ENCODE measurements around the gene TMEM131L.

- TF ChIP-seq, protein P1, sequence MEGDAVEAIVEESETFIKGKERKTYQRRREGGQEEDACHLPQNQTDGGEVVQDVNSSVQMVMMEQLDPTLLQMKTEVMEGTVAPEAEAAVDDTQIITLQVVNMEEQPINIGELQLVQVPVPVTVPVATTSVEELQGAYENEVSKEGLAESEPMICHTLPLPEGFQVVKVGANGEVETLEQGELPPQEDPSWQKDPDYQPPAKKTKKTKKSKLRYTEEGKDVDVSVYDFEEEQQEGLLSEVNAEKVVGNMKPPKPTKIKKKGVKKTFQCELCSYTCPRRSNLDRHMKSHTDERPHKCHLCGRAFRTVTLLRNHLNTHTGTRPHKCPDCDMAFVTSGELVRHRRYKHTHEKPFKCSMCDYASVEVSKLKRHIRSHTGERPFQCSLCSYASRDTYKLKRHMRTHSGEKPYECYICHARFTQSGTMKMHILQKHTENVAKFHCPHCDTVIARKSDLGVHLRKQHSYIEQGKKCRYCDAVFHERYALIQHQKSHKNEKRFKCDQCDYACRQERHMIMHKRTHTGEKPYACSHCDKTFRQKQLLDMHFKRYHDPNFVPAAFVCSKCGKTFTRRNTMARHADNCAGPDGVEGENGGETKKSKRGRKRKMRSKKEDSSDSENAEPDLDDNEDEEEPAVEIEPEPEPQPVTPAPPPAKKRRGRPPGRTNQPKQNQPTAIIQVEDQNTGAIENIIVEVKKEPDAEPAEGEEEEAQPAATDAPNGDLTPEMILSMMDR (IDR thresholded peaks at IDR 0.05) = no peak
- TF ChIP-seq ESRRA (IDR thresholded peaks at IDR 0.05; ENCODE audit: borderline replicate concordance, low read length) (no peak), SMC3 (IDR thresholded peaks at IDR 0.05) (no peak), RNF2 (IDR thresholded peaks at IDR 0.05; ENCODE audit: borderline replicate concordance, low read depth) (no peak), MAFK (IDR thresholded peaks at IDR 0.05; ENCODE audit: partially characterized antibody) (no peak), NPAS2 (CRISPR knock-in tag; IDR thresholded peaks at IDR 0.05; ENCODE audit: borderline replicate concordance) (no peak), USF2 (IDR thresholded peaks at IDR 0.05) (no peak), EP300 (IDR thresholded peaks at IDR 0.05) (no peak), CHD2 (IDR thresholded peaks at IDR 0.05; ENCODE audit: low read length, partially characterized antibody) (no peak), RAD21 (conservative IDR thresholded peaks at IDR 0.05 in 1 of 2, IDR thresholded peaks at IDR 0.05 in 1 of 2) (no peak), FOSB (CRISPR knock-in tag; IDR thresholded peaks at IDR 0.05) (no peak), POLR2A (IDR thresholded peaks at IDR 0.05; ENCODE audit: low read length) (no peak), CEBPB (IDR thresholded peaks at IDR 0.05) (no peak)
- TF ChIP-seq, protein P2, sequence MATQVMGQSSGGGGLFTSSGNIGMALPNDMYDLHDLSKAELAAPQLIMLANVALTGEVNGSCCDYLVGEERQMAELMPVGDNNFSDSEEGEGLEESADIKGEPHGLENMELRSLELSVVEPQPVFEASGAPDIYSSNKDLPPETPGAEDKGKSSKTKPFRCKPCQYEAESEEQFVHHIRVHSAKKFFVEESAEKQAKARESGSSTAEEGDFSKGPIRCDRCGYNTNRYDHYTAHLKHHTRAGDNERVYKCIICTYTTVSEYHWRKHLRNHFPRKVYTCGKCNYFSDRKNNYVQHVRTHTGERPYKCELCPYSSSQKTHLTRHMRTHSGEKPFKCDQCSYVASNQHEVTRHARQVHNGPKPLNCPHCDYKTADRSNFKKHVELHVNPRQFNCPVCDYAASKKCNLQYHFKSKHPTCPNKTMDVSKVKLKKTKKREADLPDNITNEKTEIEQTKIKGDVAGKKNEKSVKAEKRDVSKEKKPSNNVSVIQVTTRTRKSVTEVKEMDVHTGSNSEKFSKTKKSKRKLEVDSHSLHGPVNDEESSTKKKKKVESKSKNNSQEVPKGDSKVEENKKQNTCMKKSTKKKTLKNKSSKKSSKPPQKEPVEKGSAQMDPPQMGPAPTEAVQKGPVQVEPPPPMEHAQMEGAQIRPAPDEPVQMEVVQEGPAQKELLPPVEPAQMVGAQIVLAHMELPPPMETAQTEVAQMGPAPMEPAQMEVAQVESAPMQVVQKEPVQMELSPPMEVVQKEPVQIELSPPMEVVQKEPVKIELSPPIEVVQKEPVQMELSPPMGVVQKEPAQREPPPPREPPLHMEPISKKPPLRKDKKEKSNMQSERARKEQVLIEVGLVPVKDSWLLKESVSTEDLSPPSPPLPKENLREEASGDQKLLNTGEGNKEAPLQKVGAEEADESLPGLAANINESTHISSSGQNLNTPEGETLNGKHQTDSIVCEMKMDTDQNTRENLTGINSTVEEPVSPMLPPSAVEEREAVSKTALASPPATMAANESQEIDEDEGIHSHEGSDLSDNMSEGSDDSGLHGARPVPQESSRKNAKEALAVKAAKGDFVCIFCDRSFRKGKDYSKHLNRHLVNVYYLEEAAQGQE (IDR thresholded peaks at IDR 0.05) = no peak
Measured at GRCh38 chr4:153542131-153542530, 76.0 kb downstream of the TMEM131L start.

Data from A549 (cell line).